ENCODE data around the gene ARHGAP21. TPM values are rescaled to one million over a fixed set of nuclear protein-coding genes. Genes with fewer than 3 reads are reported as not detected.

ARHGAP21 gene
- total RNA-seq, 1 experiment from 2014 or later = 115 TPM

DNA sequence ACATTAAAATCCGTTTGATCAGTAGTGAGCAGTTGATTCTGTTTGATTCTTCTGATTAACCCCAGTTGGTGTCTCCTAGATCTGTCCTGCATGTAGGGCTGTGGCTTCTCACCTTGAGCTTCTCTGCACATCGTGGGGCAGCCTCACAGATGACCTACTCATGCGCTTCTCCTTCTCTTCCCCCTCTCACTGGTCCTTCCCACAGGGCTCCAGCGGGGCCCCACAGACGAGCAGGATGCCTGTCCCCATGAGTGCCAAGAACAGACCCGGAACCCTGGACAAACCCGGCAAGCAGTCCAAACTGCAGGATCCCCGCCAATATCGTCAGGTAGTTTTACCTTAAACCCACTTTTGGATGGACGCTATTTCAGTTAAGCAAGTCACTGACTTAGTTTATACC is 178.9 kb downstream of the ARHGAP21 start:
- H2AFZ ChIP-seq = no peak overlapping the region
- no peaks in the 10 kb centered on the region for H3F3A ChIP-seq (ENCODE audit: insufficient read depth, low read depth)
- intact Hi-C loops (cut with micrococcal nuclease; ENCODE audit: unreplicated experiment) = no loop called here
- H3K27ac ChIP-seq = no peak overlapping the region
- no peaks in the 10 kb centered on the region for H3K79me2 ChIP-seq (ENCODE audit: low read depth)
- H3K9me3 ChIP-seq (ENCODE audit: insufficient read depth, low read depth) = no peaks in the 10 kb centered on the region
- no peaks in the 10 kb centered on the region for H4K20me1 ChIP-seq (ENCODE audit: insufficient read depth)
- no peak for DNase-seq
- no peaks in the 10 kb centered on the region for H3K4me1 ChIP-seq (replicated peaks; ENCODE audit: insufficient read depth)
- H3K9me2 ChIP-seq (ENCODE audit: insufficient read depth) = no peaks in the 10 kb centered on the region
- no peak overlapping the region for H3K4me3 ChIP-seq
- no peaks in the 10 kb centered on the region for H3K27me3 ChIP-seq (ENCODE audit: insufficient read depth, low read depth)
- ChIA-PET POLR2A (ENCODE audit: unreplicated experiment) (no interaction called here), CTCF (no interaction called here)
- H3K4me2 ChIP-seq = no peak overlapping the region
- no peaks in the 10 kb centered on the region; the same call in 1 of the 2 replicates for H3K36me3 ChIP-seq (ENCODE audit: low read depth)
- TF ChIP-seq, protein P1, sequence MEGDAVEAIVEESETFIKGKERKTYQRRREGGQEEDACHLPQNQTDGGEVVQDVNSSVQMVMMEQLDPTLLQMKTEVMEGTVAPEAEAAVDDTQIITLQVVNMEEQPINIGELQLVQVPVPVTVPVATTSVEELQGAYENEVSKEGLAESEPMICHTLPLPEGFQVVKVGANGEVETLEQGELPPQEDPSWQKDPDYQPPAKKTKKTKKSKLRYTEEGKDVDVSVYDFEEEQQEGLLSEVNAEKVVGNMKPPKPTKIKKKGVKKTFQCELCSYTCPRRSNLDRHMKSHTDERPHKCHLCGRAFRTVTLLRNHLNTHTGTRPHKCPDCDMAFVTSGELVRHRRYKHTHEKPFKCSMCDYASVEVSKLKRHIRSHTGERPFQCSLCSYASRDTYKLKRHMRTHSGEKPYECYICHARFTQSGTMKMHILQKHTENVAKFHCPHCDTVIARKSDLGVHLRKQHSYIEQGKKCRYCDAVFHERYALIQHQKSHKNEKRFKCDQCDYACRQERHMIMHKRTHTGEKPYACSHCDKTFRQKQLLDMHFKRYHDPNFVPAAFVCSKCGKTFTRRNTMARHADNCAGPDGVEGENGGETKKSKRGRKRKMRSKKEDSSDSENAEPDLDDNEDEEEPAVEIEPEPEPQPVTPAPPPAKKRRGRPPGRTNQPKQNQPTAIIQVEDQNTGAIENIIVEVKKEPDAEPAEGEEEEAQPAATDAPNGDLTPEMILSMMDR (conservative IDR thresholded peaks at IDR 0.05) = no peak
- no TSS peak for BruUV-seq (replicated peaks)

GRCh38 chr10:24542314-24543270 is 181.1 kb downstream of the ARHGAP21 start:
- H3K4me3 ChIP-seq = no peak overlapping the region
- H3K4me2 ChIP-seq = no peak overlapping the region
- H3K36me3 ChIP-seq (ENCODE audit: low read depth) = no peaks in the 10 kb centered on the region; the same call in 1 of the 2 replicates
- no peaks in the 10 kb centered on the region for H3K9me2 ChIP-seq (ENCODE audit: insufficient read depth)
- H4K20me1 ChIP-seq (ENCODE audit: insufficient read depth) = no peaks in the 10 kb centered on the region
- no TSS peak for BruUV-seq (replicated peaks)
- TF ChIP-seq, protein P1 (conservative IDR thresholded peaks at IDR 0.05) = no peak
- TF ChIP-seq EZH2 (IDR thresholded peaks at IDR 0.05; ENCODE audit: low read depth) = no peak
- H3K27ac ChIP-seq = no peak overlapping the region
- H3K79me2 ChIP-seq (ENCODE audit: low read depth) = no peaks in the 10 kb centered on the region
- ChIA-PET CTCF (no interaction called here), POLR2A (ENCODE audit: unreplicated experiment) (no interaction called here)
- H2AFZ ChIP-seq = no peak overlapping the region
- no peaks in the 10 kb centered on the region for H3F3A ChIP-seq (ENCODE audit: insufficient read depth, low read depth)
- DNase-seq = no peak
- H3K9me3 ChIP-seq (ENCODE audit: insufficient read depth, low read depth) = no peaks in the 10 kb centered on the region
- intact Hi-C loops (cut with micrococcal nuclease; ENCODE audit: unreplicated experiment) = no loop called here
- H3K27me3 ChIP-seq (ENCODE audit: insufficient read depth, low read depth) = no peaks in the 10 kb centered on the region
- no peaks in the 10 kb centered on the region for H3K4me1 ChIP-seq (replicated peaks; ENCODE audit: insufficient read depth)

- Histone ChIP-seq H4K20me1 (ENCODE audit: insufficient read depth) (no peaks in the 10 kb centered on the region), H3K9me2 (ENCODE audit: insufficient read depth) (no peaks in the 10 kb centered on the region), H3K27ac (no peak overlapping the region), H3K27me3 (ENCODE audit: insufficient read depth, low read depth) (no peaks in the 10 kb centered on the region), H3K79me2 (ENCODE audit: low read depth) (no peaks in the 10 kb centered on the region), H3K4me2 (no peak overlapping the region), H2AFZ (no peak overlapping the region), H3K9me3 (ENCODE audit: insufficient read depth, low read depth) (no peaks in the 10 kb centered on the region), H3K4me3 (no peak overlapping the region), H3F3A (ENCODE audit: insufficient read depth, low read depth) (no peaks in the 10 kb centered on the region), H3K4me1 (replicated peaks; ENCODE audit: insufficient read depth) (no peaks in the 10 kb centered on the region), H3K36me3 (ENCODE audit: low read depth) (no peaks in the 10 kb centered on the region; the same call in 1 of the 2 replicates)
- no TSS peak for BruUV-seq (replicated peaks)
- intact Hi-C loops (cut with micrococcal nuclease; ENCODE audit: unreplicated experiment) = no loop called here
- DNase-seq = no peak
- CTCF ChIA-PET = no interaction called here
- no peak for TF ChIP-seq EZH2 (IDR thresholded peaks at IDR 0.05; ENCODE audit: low read depth)
- TF ChIP-seq, protein P1 (conservative IDR thresholded peaks at IDR 0.05) = no peak
- POLR2A ChIA-PET (ENCODE audit: unreplicated experiment) = no interaction called here
Measured at GRCh38 chr10:24541239-24541753, 182.4 kb downstream of the ARHGAP21 start.
